ENCODE data around the gene JCAD. TPM values are rescaled to one million over a fixed set of nuclear protein-coding genes. Genes with fewer than 3 reads are reported as not detected.

JCAD gene
- total and polyA plus RNA-seq, 2 experiments from 2014 or later, result 0.78 to 2.1 TPM

GRCh38 chr10:29970012-29970396 lies 89.4 kb downstream of the JCAD start:
- H2AFZ ChIP-seq, result no peak overlapping the region
- no peak for TF ChIP-seq ZNF331 (CRISPR knock-in tag; IDR thresholded peaks at IDR 0.05; ENCODE audit: low read depth)
- TF ChIP-seq, protein P1, sequence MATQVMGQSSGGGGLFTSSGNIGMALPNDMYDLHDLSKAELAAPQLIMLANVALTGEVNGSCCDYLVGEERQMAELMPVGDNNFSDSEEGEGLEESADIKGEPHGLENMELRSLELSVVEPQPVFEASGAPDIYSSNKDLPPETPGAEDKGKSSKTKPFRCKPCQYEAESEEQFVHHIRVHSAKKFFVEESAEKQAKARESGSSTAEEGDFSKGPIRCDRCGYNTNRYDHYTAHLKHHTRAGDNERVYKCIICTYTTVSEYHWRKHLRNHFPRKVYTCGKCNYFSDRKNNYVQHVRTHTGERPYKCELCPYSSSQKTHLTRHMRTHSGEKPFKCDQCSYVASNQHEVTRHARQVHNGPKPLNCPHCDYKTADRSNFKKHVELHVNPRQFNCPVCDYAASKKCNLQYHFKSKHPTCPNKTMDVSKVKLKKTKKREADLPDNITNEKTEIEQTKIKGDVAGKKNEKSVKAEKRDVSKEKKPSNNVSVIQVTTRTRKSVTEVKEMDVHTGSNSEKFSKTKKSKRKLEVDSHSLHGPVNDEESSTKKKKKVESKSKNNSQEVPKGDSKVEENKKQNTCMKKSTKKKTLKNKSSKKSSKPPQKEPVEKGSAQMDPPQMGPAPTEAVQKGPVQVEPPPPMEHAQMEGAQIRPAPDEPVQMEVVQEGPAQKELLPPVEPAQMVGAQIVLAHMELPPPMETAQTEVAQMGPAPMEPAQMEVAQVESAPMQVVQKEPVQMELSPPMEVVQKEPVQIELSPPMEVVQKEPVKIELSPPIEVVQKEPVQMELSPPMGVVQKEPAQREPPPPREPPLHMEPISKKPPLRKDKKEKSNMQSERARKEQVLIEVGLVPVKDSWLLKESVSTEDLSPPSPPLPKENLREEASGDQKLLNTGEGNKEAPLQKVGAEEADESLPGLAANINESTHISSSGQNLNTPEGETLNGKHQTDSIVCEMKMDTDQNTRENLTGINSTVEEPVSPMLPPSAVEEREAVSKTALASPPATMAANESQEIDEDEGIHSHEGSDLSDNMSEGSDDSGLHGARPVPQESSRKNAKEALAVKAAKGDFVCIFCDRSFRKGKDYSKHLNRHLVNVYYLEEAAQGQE (IDR thresholded peaks at IDR 0.05; ENCODE audit: unreplicated experiment), result no peak
- TF ChIP-seq POLR2AphosphoS5 (IDR thresholded peaks at IDR 0.05; ENCODE audit: low read depth), result no peak
- TF ChIP-seq EZH2phosphoT487 (IDR thresholded peaks at IDR 0.05; ENCODE audit: unreplicated experiment), result no peak
- TF ChIP-seq, protein P2, sequence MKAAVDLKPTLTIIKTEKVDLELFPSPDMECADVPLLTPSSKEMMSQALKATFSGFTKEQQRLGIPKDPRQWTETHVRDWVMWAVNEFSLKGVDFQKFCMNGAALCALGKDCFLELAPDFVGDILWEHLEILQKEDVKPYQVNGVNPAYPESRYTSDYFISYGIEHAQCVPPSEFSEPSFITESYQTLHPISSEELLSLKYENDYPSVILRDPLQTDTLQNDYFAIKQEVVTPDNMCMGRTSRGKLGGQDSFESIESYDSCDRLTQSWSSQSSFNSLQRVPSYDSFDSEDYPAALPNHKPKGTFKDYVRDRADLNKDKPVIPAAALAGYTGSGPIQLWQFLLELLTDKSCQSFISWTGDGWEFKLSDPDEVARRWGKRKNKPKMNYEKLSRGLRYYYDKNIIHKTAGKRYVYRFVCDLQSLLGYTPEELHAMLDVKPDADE (IDR thresholded peaks at IDR 0.05), result no peak
- TF ChIP-seq NANOG (IDR thresholded peaks at IDR 0.05; ENCODE audit: borderline replicate concordance), result no peak
- TF ChIP-seq CREB1 (CRISPR knock-in tag; IDR thresholded peaks at IDR 0.05; ENCODE audit: low read depth), result no peak
- no peak for TF ChIP-seq ZNF114 (CRISPR knock-in tag; IDR thresholded peaks at IDR 0.05)
- TF ChIP-seq EZH2 (IDR thresholded peaks at IDR 0.05; ENCODE audit: low read depth, unreplicated experiment), result no peak
- no peak for TF ChIP-seq STAT1 (IDR thresholded peaks at IDR 0.05; ENCODE audit: unreplicated experiment)
- no peak for TF ChIP-seq CTCF (conservative IDR thresholded peaks at IDR 0.05; ENCODE audit: low read depth in 2 of 2)
- TF ChIP-seq, protein P3, sequence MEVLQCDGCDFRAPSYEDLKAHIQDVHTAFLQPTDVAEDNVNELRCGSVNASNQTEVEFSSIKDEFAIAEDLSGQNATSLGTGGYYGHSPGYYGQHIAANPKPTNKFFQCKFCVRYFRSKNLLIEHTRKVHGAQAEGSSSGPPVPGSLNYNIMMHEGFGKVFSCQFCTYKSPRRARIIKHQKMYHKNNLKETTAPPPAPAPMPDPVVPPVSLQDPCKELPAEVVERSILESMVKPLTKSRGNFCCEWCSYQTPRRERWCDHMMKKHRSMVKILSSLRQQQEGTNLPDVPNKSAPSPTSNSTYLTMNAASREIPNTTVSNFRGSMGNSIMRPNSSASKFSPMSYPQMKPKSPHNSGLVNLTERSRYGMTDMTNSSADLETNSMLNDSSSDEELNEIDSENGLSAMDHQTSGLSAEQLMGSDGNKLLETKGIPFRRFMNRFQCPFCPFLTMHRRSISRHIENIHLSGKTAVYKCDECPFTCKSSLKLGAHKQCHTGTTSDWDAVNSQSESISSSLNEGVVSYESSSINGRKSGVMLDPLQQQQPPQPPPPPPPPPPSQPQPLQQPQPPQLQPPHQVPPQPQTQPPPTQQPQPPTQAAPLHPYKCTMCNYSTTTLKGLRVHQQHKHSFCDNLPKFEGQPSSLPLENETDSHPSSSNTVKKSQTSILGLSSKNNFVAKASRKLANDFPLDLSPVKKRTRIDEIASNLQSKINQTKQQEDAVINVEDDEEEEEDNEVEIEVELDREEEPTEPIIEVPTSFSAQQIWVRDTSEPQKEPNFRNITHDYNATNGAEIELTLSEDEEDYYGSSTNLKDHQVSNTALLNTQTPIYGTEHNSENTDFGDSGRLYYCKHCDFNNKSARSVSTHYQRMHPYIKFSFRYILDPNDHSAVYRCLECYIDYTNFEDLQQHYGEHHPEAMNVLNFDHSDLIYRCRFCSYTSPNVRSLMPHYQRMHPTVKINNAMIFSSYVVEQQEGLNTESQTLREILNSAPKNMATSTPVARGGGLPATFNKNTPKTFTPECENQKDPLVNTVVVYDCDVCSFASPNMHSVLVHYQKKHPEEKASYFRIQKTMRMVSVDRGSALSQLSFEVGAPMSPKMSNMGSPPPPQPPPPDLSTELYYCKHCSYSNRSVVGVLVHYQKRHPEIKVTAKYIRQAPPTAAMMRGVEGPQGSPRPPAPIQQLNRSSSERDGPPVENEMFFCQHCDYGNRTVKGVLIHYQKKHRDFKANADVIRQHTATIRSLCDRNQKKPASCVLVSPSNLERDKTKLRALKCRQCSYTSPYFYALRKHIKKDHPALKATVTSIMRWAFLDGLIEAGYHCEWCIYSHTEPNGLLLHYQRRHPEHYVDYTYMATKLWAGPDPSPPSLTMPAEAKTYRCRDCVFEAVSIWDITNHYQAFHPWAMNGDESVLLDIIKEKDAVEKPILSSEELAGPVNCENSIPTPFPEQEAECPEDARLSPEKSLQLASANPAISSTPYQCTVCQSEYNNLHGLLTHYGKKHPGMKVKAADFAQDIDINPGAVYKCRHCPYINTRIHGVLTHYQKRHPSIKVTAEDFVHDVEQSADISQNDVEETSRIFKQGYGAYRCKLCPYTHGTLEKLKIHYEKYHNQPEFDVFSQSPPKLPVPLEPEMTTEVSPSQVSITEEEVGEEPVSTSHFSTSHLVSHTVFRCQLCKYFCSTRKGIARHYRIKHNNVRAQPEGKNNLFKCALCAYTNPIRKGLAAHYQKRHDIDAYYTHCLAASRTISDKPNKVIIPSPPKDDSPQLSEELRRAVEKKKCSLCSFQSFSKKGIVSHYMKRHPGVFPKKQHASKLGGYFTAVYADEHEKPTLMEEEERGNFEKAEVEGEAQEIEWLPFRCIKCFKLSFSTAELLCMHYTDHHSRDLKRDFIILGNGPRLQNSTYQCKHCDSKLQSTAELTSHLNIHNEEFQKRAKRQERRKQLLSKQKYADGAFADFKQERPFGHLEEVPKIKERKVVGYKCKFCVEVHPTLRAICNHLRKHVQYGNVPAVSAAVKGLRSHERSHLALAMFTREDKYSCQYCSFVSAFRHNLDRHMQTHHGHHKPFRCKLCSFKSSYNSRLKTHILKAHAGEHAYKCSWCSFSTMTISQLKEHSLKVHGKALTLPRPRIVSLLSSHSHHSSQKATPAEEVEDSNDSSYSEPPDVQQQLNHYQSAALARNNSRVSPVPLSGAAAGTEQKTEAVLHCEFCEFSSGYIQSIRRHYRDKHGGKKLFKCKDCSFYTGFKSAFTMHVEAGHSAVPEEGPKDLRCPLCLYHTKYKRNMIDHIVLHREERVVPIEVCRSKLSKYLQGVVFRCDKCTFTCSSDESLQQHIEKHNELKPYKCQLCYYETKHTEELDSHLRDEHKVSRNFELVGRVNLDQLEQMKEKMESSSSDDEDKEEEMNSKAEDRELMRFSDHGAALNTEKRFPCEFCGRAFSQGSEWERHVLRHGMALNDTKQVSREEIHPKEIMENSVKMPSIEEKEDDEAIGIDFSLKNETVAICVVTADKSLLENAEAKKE (CRISPR knock-in tag; IDR thresholded peaks at IDR 0.05), result no peak
- no peak for TF ChIP-seq JUNB (IDR thresholded peaks at IDR 0.05; ENCODE audit: unreplicated experiment)
- H3K4me3 Mint-ChIP-seq, result no peak overlapping the region

More at GRCh38 chr10:29970012-29970396, 89.4 kb downstream of the JCAD start:
- no peak overlapping the region for H3K4me3 ChIP-seq
- H3K27ac ChIP-seq (ENCODE audit: low read depth), result no peak overlapping the region
- DNase-seq (ENCODE audit: low spot score) (no peak), ATAC-seq (no peak)
- Mint-ChIP-seq H3K27me3 (ENCODE audit: insufficient read depth, low read depth, poor library complexity) (peaks cover 3% of the 10 kb centered on the region), H3K4me1 (0 out of 3 replicates have a peak, but pooled peaks cover 3% of the 10 kb centered on the region), H3K36me3 (ENCODE audit: low read depth) (peaks cover 10% of the 10 kb centered on the region; the same call in 1 of the 3 replicates), H3K9me3 (peaks cover 12% of the 10 kb centered on the region; the same call in 2 of the 3 replicates), H3K27ac (no peak overlapping the region)
- peaks cover 3% of the 10 kb centered on the region; the same call in 1 of the 2 replicates for H3K9me2 ChIP-seq (ENCODE audit: insufficient read depth)
- H3K79me2 ChIP-seq (replicated peaks; ENCODE audit: insufficient read depth), result no peaks in the 10 kb centered on the region
- H3K36me3 ChIP-seq (ENCODE audit: insufficient read depth), result no peaks in the 10 kb centered on the region
- no peaks in the 10 kb centered on the region for H3K27me3 ChIP-seq (ENCODE audit: insufficient read depth)
- H4K20me1 ChIP-seq (replicated peaks; ENCODE audit: insufficient read depth), result no peaks in the 10 kb centered on the region
- H3K4me1 ChIP-seq (ENCODE audit: insufficient read depth), result no peaks in the 10 kb centered on the region
- no peaks in the 10 kb centered on the region for H3F3A ChIP-seq (replicated peaks; ENCODE audit: low read depth)
- no peak overlapping the region for H3K4me2 ChIP-seq

Data from GM23338 (cell line).